GM12891 (cell line): ENCODE measurements around the gene TBL1X.

Source experiments
- POLR2A ChIP-seq: IDR thresholded peaks from 2 replicates; pipeline ENCODE4 v1.6.1; 2011; ENCODE audit warnings: low read depth, low read length, control low read depth
- POLR2AphosphoS5 ChIP-seq: IDR thresholded peaks from 2 replicates; pipeline ENCODE4 v1.6.1; 2011; ENCODE audit warnings: low read depth, low read length, control low read depth
- SPI1 ChIP-seq: IDR thresholded peaks from 2 replicates; pipeline ENCODE4 v1.6.1; 2011; ENCODE audit warnings: low read depth, low read length, control low read depth
- TAF1 ChIP-seq: IDR thresholded peaks from 2 replicates; pipeline ENCODE4 v1.6.1; 2011; ENCODE audit warnings: low read depth, low read length, control low read depth

- TF ChIP-seq POLR2AphosphoS5: no peak
- TF ChIP-seq POLR2A: no peak
- TF ChIP-seq TAF1: no peak
- no peak for TF ChIP-seq SPI1
Observed at GRCh38 chrX:9534686-9535085, 69.8 kb downstream of the TBL1X start.
